HG02759 (cell line): Measurements from ENCODE around the gene ARPC4.

Experiments
- ATAC-seq: cut with Tn5 transposase; IDR thresholded peaks from one replicate; pipeline ENCODE4 v1.9.1; 2021; ENCODE audit warnings: mild to moderate bottlenecking, moderate library complexity; ENCODE audit not compliant: unreplicated experiment

The ARPC4 gene

DNA sequence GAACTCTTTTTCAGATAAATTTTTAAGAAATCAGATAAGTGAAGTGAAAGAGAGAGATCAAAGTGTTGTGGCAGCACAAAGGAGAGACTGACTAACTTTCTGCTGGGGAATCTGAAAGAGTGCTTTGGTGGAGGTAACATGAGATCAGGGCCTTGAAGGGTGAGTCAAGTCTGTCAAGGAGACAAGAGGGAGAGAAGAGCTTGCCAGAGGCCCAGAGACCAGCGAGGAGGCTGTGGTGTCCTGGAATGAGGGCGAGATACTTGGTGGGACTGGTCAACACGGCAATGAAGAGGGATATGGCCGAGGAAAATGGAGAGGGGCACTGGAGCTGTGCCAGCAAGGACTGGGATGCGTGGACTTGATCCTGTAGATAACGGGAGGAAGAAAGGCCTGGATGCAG is 5.2 kb upstream of the ARPC4 start:
- no peak for ATAC-seq

DNA sequence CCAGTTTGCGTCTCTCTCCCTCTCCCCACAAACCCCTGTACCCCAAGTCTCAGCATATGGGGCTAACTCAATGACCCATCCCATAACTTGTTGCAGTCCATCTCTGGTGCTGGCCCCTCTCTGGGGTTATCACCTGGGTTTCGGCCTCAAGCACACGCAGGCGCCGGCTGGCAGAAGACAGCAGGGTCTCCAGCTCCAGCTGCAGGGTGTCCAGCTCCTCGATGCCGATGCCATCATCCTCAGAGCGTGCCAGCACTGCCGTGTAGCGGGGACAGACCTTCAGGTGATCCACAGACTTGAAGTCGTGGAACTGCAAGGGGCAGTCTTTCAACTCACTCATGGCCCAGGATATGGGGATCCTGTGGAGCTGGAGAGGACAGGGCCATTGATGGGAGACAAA is 1.8 kb upstream of the ARPC4 start:
- ATAC-seq: no peak

DNA sequence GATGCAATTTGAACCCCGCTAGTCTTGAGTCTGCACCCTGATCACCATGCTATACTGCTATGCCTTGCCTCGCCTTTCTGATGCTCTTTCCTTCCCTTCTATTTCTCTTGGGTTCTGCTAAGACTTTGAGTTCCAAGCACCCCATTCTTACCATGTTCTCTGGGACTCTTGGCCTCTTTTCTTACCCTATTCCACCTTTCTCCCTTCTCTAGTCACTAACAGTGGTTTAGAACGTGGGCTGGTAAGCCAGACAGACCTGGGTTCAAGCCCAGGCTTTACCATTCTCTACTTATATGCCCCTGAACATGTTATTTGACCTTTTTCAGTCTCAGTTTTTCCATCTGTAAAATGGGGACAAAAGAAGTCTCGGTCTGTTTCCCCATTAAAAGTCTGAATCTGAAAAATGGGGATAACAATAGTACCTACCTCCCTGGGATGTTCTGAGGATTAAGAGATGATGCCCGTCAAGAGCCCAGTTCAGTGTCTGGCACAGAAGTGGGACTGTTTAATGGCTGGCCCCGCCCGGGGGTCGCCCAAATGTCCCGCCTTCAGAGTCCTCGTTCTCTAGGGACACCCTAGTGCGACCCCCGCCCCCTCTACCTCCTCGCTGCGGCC is 985 bp upstream of the ARPC4 start:
- no peak for ATAC-seq

GRCh38 chr3:9793161-9793781 is 389 bp downstream of the ARPC4 start:
- no peak for ATAC-seq

GRCh38 chr3:9794400-9794799 is 1.5 kb downstream of the ARPC4 start:
- no peak for ATAC-seq

DNA sequence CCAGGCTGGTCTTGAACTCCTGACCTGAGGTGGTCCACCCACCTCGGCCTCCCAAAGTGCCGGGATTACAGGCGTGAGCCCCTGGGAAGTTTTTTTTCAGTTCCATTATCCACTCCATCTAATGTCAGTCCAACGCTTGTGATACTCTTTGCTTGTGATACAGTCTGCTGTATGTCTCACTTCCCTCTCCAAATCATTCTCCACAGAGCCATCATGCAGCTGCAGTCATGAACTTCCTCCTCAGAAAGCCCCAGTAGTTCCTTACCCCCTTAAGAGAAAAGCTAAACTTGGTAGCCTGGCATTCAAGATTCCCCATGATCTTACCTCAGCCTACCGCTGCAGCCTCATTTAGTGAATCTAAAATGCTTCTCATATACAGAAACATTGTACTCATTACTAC is 2.3 kb downstream of the ARPC4 start:
- ATAC-seq: no peak

DNA sequence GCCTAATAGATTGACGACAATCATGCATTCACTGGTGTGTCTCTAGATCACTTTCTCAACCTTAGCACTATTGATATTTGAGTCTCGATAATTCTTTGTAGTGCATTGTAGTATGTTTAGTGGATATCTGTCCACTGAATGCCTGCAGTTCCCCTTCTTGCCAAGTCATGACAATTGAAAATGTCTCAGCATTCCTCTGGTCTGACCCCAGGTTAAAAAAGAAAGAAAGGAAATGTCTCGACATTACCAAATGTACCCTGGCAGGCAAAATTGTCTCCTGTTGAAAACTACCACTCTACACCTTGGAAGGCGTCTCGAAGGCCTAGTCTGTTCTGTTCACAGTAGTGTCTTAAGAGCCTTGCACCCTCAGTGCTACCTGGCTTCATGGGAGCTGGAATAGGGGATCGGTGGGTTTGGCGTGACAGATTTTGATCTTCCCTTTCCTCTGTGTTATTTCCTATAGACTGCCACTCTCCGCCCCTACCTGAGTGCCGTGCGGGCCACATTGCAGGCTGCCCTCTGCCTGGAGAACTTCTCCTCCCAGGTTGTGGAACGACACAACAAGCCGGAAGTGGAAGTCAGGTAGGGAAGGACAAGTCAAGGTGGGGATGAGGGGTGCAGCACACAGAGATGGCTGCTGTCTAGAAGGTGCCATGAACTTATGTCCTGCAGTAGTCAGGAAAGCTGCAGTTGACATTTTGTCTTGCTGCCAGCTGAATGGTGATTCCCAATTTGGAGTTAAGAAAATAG is 4.5 kb downstream of the ARPC4 start:
- no peak for ATAC-seq

DNA sequence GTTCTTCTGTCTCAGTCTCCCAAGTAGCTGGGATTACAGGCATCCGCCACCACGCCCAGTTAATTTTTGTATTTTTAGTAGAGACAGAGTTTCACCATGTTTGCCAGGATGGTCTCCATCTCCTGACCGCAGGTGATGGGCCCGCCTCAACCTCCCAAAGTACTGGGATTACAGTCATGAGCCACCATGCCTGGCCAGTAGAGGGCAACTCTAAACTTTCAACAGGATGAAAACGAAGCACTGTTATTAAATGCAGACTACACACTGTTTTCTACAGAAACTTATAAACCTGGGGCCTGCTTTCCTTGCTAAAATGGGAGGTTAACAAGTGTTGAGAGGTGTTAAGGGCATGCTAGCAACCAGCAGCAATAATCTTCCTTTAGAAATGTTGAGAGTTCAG is 7.6 kb downstream of the ARPC4 start:
- ATAC-seq: no peak

GRCh38 chr3:9803494-9803893 is 10.6 kb downstream of the ARPC4 start:
- ATAC-seq: no peak

DNA sequence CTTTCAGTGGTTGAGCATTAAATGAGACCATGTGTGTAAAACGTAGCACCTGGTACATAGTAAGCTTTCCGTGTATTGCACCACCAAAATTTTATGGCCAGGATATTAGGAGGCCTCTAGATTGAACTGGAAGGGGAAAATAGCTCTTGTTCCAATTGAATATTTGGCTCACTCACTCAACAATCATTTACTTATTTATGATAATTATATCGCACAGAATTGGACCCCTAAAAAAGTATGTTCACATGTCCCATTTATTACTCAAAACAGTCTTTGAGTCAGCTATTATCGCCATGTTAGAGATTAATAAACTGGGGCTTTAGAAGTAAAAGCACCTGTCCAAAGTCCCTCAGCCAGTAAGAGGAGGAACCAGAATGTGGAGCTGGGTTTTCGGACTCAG is 12.1 kb downstream of the ARPC4 start:
- no peak for ATAC-seq

DNA sequence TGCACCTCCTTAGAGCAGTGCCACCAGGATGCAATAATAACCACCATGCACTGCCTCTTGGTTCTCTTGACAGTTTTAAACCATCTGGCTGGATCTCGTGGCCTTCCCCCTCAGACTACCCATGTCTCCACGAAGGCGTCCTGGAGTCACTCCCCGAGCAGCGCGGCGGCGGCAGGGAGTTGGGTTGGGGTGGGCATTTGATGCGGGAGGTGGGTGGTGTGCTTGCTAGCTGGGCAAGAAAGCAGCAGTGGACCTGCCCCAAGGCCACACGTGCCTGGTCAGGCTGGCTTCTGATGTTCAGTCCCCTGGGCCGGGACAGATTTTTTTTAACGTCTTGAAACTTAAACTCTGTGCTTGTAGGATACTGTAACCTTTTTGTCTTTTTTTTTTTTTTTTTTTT is 13.3 kb downstream of the ARPC4 start:
- ATAC-seq: no peak

DNA sequence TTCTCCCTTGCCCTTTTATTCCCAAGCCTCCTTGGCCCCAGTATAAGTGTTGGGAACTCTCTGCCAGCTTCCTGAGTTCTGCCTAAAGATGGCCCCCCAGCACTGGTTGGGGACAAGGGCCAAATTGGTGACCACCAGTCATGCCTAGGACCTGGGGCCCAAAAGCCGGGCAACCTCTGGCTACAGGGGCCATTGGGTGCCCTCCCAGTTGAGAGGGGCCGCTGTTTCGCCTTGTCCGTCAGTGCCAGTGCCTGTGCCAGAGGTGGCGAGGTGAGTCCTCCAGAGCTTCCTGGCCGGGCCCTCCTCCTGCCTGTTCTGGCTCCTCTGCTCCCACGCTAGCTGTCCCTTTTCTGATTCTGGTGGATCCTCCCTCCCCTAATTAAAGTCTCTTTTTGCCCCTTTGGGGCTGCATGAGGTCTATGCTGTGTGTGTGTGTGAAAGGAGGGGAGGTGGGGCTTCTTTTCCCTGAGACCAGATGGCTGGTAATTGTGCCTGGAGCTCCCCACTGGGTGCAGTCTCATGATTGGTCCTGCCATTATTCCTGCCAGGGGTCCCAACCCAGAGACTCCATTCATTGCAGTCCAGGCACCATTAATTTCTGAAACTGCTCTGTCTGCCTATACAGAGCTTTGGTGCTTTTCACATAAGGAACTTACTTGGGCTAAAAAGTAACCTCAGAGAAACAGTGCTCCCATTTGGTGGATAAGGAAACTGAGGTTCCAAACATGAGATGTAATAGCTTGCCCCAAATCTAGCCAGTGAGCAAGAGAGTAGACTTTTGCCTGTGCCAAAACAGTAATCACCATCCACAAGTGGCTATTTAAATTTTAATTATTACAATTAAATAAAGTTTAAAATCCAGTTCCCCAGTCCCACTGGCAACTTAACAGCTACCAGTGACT is 14.1 kb downstream of the ARPC4 start:
- no peak for ATAC-seq

DNA sequence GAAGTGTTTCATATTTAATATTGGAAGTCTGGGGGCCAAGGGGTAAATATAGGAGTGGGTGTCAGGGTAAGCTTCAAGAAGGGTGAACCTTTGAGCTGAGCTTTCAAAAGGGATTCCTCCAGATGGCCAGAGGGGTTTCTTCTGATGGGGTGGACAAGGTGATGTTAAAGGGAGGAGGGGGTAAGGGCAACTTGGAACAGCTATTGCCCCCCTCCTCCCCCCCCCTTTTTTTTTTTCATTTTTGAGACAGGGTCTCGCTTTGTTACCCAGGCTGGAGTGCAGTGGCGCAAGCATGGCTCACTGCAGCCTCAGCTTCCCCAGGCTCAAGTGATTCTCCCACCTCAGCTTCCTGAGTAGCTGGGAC is 15.1 kb downstream of the ARPC4 start:
- ATAC-seq: no peak

GRCh38 chr3:9808345-9809037 is 15.6 kb downstream of the ARPC4 start:
- ATAC-seq: peak; percentile 48

DNA sequence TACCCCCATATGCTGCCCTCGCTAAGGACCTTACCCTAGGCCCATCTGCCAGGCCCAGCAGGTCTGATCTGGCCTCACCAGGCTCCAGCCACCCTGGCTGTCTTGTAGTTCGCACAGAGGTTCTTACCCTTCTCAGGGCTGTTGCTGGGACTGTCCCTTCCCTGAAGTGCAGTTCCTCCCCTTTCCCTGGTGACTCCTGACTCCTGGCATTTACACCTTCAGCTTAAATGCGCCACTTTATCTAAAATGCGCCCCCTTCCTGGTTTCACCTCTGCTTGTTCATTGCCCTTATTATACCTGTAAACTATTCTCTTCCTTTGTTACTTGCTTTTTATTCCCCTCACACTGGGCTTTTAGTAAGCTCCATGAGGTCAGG is 16.3 kb downstream of the ARPC4 start:
- ATAC-seq: no peak

- ATAC-seq: peak; percentile 63
These were observed 16.9 kb downstream of the ARPC4 start, which contains the start of gene TTLL3 for GRCh38 chr3:9809615-9810432. Gene TTLL3, plus strand, starts transcription at chr3:9810262. Its CDS starts 400 bp downstream, at chr3:9810662.

DNA sequence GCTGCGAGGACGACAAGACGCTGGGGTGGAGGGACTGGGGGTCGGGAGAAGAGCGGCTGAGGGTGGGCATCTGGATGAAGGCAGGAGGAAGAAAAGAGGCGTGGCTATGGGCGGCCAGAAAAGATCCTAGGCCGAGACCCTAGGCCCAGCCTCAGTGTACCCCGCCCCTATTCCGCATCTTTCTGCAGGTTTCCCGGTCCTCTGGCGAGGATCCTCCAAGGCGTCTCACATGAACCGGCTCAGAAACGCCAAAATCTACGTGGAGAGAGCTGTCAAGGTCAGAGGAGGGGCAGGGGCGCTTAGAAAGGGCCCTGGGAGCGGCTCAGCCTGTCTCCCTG is 17.5 kb downstream of the ARPC4 start:
- ATAC-seq: no peak

DNA sequence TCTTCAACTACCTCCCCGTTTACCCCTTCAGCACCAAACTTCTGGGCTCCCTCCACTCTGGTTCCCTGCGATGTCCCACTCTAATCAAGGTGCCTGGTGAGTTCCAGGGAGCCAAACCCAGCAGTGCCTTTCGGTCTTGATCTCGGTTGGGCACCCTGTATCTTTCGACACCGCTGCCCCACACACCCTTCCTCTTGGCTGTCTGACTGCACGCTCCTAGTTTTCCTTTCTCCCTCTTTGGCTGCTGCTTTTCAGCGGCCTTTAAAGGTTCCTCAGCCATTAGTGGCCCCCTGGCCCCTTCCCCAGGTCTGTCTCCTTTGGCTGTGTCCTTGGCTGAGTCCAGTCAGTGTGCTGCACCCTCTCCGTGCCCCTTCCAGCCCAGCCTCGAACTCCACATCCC is 18.0 kb downstream of the ARPC4 start:
- no peak for ATAC-seq

- no peak for ATAC-seq
These were observed 20.1 kb downstream of the ARPC4 start for GRCh38 chr3:9812870-9813483.

DNA sequence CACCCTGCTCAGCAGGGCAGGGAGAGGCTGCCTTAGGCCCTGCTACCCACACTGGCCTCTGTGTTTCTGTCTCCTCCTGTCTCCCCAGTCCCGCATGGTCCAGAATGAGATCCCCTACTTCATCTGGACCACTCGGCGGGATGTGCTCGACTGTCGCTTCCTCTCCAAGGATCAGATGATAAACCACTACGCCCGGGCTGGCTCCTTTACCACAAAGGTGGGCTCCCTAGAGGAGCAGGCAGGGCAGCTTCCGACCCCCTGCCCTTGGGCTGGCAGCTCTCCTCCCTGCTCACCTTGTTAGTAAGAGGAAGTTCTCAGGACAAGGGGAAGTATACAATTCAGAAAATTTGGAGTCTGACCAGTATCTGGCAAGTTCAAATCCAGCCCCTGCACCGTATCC is 23.1 kb downstream of the ARPC4 start:
- no peak for ATAC-seq
